GM20000 (cell line): Measurements from ENCODE around the gene TMEM86A.
"Not testable (repeated sequence)": the region's sequence is repeated elsewhere in the genome, so short reads cannot be mapped to it uniquely, and the experiment has no call there.

Experiments used
- DNase-seq: peaks from one replicate; pipeline ENCODE4 v3.0.0; 2012; ENCODE audit warnings: low spot score
- CTCF ChIP-seq: IDR thresholded peaks from 2 replicates; pipeline ENCODE4 v1.5.1; 2012; ENCODE audit warnings: mild to moderate bottlenecking, control low read depth; ENCODE audit errors: extremely low read depth, missing control alignments

Gene TMEM86A

GRCh38 chr11:18669711-18670110 lies 28.9 kb upstream of the TMEM86A start:
- no peak for DNase-seq
- TF ChIP-seq CTCF = no peak

- TF ChIP-seq CTCF = no peak
Observed at GRCh38 chr11:18671246-18671645, 27.3 kb upstream of the TMEM86A start.

GRCh38 chr11:18672209-18672608 lies 26.4 kb upstream of the TMEM86A start:
- not testable (repeated sequence) for DNase-seq

More at GRCh38 chr11:18671246-18671645, 27.3 kb upstream of the TMEM86A start:
- DNase-seq = no peak

- no peak for TF ChIP-seq CTCF
- no peak for DNase-seq
Observed at GRCh38 chr11:18676803-18677202, 21.8 kb upstream of the TMEM86A start.

GRCh38 chr11:18677560-18677959 lies 21.0 kb upstream of the TMEM86A start:
- DNase-seq = no peak
- no peak for TF ChIP-seq CTCF

GRCh38 chr11:18681949-18682348 lies 16.6 kb upstream of the TMEM86A start:
- DNase-seq = not testable (repeated sequence)

GRCh38 chr11:18682466-18682865 lies 16.1 kb upstream of the TMEM86A start:
- TF ChIP-seq CTCF = no peak
- no peak for DNase-seq

GRCh38 chr11:18684267-18684666 lies 14.3 kb upstream of the TMEM86A start:
- no peak for DNase-seq
- TF ChIP-seq CTCF = no peak

GRCh38 chr11:18691467-18692140 lies 7.0 kb upstream of the TMEM86A start:
- DNase-seq = not testable (repeated sequence)
